C1 segment of cervical spinal cord (tissue), 14 donors: ENCODE measurements around the gene PTBP3.
"Not testable (repeated sequence)": the region's sequence is repeated elsewhere in the genome, so short reads cannot be mapped to it uniquely, and the experiment has no call there.

ENCODE experiments used
- DNase-seq, 14 donors: peaks; one replicate each; lab custom pipeline; 2025; lab: John Stamatoyannopoulos, UW

The PTBP3 gene

GRCh38 chr9:112207451-112207850 is 126.0 kb downstream of the PTBP3 start:
- no peak for DNase-seq

- DNase-seq, result no peak
Measured at GRCh38 chr9:112203536-112203935, 129.9 kb downstream of the PTBP3 start.

- DNase-seq, result no peak
Measured at GRCh38 chr9:112200711-112201110, 132.7 kb downstream of the PTBP3 start.

- no peak for DNase-seq
Measured at GRCh38 chr9:112198646-112199045, 134.8 kb downstream of the PTBP3 start.

GRCh38 chr9:112194969-112195431 is 138.4 kb downstream of the PTBP3 start:
- DNase-seq, result no peak

- DNase-seq, result no peak
Measured at GRCh38 chr9:112193572-112194288, 139.7 kb downstream of the PTBP3 start.

- not testable (repeated sequence) for DNase-seq
Measured at GRCh38 chr9:112190320-112190719, 143.1 kb downstream of the PTBP3 start.

- no peak for DNase-seq
Measured at GRCh38 chr9:112188884-112189283, 144.5 kb downstream of the PTBP3 start.

- no peak for DNase-seq
Measured at GRCh38 chr9:112187404-112187803, 146.0 kb downstream of the PTBP3 start.

- DNase-seq, result no peak
Measured at GRCh38 chr9:112186695-112187094, 146.7 kb downstream of the PTBP3 start.

- DNase-seq, result no peak
Measured at GRCh38 chr9:112184946-112185345, 148.5 kb downstream of the PTBP3 start.

GRCh38 chr9:112184221-112184620 is 149.2 kb downstream of the PTBP3 start:
- DNase-seq, result no peak

GRCh38 chr9:112180387-112180881 is 153.0 kb downstream of the PTBP3 start:
- DNase-seq, result no peak

GRCh38 chr9:112179816-112180215 is 153.6 kb downstream of the PTBP3 start:
- DNase-seq, result no peak

- no peak for DNase-seq
Measured at GRCh38 chr9:112176524-112176923, 156.9 kb downstream of the PTBP3 start.

GRCh38 chr9:112175796-112176315 is 157.6 kb downstream of the PTBP3 start:
- no peak for DNase-seq

GRCh38 chr9:112174965-112175795 is 158.2 kb downstream of the PTBP3 start, which contains the start of gene SUSD1:
SUSD1 (minus strand) TSS chr9:112175297; CDS start chr9:112175235, 62 bp downstream.
- DNase-seq, result no peak

- no peak for DNase-seq
Measured at GRCh38 chr9:112174222-112174964, 159.0 kb downstream of the PTBP3 start.

- DNase-seq, result no peak
Measured at GRCh38 chr9:112173489-112174221, 159.8 kb downstream of the PTBP3 start.

- DNase-seq, result no peak
Measured at GRCh38 chr9:112170968-112171367, 162.5 kb downstream of the PTBP3 start.

- DNase-seq, result no peak
Measured at GRCh38 chr9:112170235-112170634, 163.2 kb downstream of the PTBP3 start.
